ENCODE measurements around the gene RNF34. TPM values are rescaled to one million over a fixed set of nuclear protein-coding genes. Genes with fewer than 3 reads are reported as not detected.

The RNF34 gene
- total RNA-seq, 1 donor from 2014 or later: 19.5 TPM

- intact Hi-C loops (cut with DNase I): no loop called here
- DNase-seq (ENCODE audit: missing footprints) (no peak), ATAC-seq (no peak)
These were observed 53.7 kb downstream of the RNF34 start for GRCh38 chr12:121453629-121454028.

- DNase-seq (ENCODE audit: missing footprints): no peak
- no peak for ATAC-seq
- intact Hi-C loops (cut with DNase I): no loop called here
These were observed 55.0 kb downstream of the RNF34 start for GRCh38 chr12:121454921-121455320.

DNA sequence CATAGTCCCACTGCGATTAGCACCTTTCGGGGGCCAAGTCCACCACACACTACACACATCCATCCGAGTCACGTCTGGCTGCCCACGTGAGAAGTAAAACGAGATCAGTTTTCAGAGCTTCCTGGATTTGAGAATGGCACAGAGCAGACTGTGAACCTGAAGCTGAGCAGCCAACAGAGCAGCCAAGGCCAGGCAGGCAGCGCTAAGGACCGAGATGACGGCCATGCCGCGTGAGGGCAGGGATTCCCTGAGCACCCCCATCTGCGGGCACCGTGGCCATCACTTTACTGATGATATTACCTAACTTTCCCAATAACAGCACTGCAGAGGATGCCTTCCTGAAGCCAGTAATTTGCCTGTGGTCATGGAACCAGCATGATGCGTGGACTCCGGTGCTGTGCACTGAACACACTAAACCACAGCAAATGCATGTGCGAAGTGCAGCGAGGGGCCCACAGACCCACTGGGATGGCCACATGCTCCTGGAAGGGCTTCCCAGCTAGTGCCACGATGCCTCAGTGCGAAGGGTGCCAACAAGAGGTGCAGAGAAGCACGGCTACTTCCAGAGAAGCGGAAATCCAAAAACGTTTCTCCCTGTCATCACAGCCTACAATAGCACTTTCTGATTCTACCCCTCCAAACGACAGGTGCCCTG, 56.0 kb downstream of the RNF34 start:
- no peak for DNase-seq (ENCODE audit: missing footprints)
- intact Hi-C loops (cut with DNase I): no loop called here
- ATAC-seq: no peak

DNA sequence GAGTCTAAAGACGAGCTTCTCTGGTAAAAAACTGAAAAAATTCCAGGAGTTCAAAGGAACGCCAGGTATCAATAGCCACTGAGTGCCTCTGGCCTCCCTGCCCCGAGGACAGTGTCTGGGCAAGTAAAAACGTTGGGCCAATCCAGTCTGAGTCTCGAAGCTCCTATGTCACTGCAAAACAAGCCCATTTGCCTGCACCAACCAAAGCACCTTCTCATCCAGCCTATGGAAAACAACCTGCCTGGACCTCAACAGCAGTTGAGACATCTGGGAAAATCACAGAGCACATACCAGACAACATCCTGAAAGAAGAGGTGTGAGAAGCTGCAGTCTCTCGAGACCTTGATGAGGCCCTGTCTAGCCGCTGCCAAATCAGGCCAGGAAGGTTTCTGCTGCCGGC, 56.6 kb downstream of the RNF34 start:
- ATAC-seq: no peak
- intact Hi-C loops (cut with DNase I): no loop called here
- no peak for DNase-seq (ENCODE audit: missing footprints)

DNA sequence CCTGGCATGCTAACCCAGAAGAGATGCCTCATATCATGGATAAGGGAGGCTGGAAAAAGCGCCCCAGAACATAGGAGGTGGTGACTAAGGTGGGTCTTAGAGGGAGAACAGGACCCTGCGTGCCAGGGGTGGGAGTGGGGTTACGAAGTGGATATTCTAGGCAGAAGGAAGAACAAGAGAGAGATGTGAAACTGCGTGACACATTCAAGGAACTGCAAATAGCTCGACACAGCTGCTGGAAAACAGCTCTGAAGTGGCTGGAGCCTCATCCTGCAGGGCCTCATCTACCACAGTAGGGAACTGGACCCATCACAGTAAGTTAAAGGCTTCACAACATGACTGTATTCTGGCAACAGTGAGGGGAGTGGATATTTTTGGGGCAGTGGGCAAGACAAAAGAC, 61.1 kb downstream of the RNF34 start:
- intact Hi-C loops (cut with DNase I): no loop called here
- DNase-seq (ENCODE audit: missing footprints) (no peak), ATAC-seq (peak; percentile 45)

GRCh38 chr12:121464331-121464730, 64.4 kb downstream of the RNF34 start:
- no peak for ATAC-seq
- intact Hi-C loops (cut with DNase I): no loop called here
- no peak for DNase-seq (ENCODE audit: missing footprints)

GRCh38 chr12:121465921-121466793, 66.2 kb downstream of the RNF34 start:
- intact Hi-C loops (cut with DNase I): no loop called here
- ATAC-seq: no peak
- no peak for DNase-seq (ENCODE audit: missing footprints)

DNA sequence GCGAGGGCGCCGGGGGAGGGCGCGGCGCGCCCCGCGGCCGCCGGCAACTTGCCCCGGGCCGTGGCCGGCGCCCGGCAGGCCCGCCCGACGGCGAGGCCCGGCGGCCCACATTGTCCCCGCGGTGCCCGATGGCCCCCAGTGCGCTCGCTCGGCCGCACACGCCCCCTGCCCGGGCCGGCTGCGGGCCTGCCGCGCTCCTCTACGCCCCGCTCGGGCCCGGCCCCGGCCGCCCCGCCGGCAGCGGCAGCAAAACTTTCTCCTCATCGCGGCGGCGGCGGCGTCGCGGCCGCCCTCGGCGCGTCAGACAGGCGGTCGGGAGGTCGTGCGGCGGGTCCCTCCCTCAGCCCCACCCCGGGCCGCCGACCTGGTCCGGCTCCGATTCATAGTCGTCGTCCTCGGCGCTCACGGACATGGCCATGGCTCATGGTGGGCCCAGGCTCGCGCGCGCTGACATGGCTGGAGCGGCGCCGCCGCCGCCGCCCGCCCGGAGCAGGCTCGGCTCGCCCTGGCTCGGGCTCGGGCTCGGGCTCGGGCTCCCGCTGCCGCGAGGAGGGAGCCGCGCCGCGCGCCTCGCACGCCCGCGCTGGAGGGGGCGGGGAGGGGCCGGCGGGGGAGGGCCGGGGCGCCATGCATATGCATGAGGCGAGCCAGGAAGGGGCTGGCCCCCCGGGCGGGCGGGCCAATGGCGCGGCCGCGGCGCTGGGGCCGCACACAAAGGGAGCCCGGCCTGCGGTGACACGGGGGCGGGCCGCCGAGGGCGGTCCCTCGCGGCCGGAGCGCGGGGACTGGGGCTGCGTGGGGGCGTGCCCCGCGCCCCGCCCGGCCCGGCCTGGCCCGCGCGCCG, 67.1 kb downstream of the RNF34 start:
- intact Hi-C loops (cut with DNase I): no loop called here
- DNase-seq (ENCODE audit: missing footprints): peak; percentile 95
- ATAC-seq: peak; percentile 98

DNA sequence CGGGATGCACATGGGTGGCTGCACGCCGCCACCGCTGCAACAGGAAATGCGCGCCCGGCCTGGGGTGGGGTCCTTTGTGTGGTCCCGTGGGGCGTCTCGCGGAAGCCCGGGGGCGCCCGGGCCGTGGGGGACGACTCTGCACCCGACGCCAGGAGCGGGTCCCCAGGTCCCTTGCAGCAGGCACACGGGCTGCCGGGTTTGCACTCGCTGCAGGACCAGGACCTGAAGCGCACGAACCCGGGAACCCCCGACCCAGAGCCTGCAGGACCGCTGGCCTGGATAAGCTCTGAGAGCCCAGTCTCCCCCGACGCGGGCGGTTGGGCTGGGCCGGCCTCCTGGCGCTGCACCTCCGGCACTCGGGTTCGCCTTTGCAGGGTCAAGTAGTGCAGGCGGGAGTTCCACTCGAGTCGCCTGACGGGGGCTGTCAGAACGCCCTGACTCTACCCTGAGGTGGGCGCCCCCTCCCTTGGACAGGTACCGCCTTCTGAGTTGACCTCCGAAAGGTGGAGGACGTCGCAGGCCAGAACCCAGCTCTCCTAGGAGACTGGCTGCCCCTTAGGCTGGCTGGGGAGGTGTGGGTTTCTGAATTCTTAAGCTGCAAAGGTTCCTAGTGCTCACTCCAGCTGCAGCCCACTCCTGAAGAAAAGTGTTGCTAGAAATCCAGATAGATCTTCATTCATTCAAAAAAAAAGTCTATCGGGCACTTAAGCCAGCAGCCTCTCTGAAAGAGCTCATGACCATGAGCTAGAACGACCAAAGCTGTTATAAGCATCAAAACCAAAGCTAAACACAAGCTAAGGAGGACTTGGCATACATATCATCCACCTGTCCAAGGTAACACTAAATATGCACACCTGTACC, 68.0 kb downstream of the RNF34 start:
- ATAC-seq (peak; percentile 20), DNase-seq (ENCODE audit: missing footprints) (no peak)
- intact Hi-C loops (cut with DNase I): no loop called here

DNA sequence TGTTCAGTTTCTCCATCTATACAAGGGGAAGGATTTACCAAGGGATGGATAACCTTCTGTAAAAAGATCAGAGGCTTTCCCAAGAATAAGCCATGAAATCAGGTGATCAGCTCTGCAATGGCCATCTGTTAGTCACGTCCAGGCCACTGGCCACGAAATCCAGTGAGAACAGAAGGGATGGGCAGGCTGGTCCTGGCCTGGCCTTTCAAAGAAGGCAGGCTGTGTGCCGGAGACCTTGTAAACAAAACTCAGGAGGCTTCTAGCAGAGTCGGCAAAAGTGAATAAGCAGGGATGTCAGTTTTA, 68.5 kb downstream of the RNF34 start:
- intact Hi-C loops (cut with DNase I): no loop called here
- DNase-seq (ENCODE audit: missing footprints) (no peak), ATAC-seq (no peak)

GRCh38 chr12:121470751-121471150, 70.8 kb downstream of the RNF34 start:
- intact Hi-C loops (cut with DNase I): no loop called here
- no peak for ATAC-seq

GRCh38 chr12:121472150-121472905, 72.4 kb downstream of the RNF34 start:
- intact Hi-C loops (cut with DNase I): no loop called here

More at GRCh38 chr12:121470751-121471150, 70.8 kb downstream of the RNF34 start:
- no peak for DNase-seq (ENCODE audit: missing footprints)

More at GRCh38 chr12:121472150-121472905, 72.4 kb downstream of the RNF34 start:
- DNase-seq (ENCODE audit: missing footprints): no peak
- ATAC-seq: no peak

Small RNA genes lying within 50 kb of the gene (microRNA-seq; reads per million reads assigned to microRNA genes)
- not detected for gene MIR7107

Other genes starting within 250 kb of the RNF34 start
- gene P2RX4, start 190.0 kb upstream of the RNF34 start, total RNA-seq: 4.7 TPM
- gene CAMKK2, start 103.4 kb upstream of the RNF34 start, total RNA-seq: 15.2 TPM
- gene ANAPC5, start 47.7 kb upstream of the RNF34 start, total RNA-seq: 61.8 TPM
- 13.1 TPM for gene KDM2B, start 180.9 kb downstream of the RNF34 start, total RNA-seq
- gene ORAI1, start 226.4 kb downstream of the RNF34 start, total RNA-seq: 11.5 TPM